ENCODE results near the gene R3HDM4.
"Not testable (repeated sequence)": the region's sequence is repeated elsewhere in the genome, so short reads cannot be mapped to it uniquely, and the experiment has no call there.

The R3HDM4 gene

DNA sequence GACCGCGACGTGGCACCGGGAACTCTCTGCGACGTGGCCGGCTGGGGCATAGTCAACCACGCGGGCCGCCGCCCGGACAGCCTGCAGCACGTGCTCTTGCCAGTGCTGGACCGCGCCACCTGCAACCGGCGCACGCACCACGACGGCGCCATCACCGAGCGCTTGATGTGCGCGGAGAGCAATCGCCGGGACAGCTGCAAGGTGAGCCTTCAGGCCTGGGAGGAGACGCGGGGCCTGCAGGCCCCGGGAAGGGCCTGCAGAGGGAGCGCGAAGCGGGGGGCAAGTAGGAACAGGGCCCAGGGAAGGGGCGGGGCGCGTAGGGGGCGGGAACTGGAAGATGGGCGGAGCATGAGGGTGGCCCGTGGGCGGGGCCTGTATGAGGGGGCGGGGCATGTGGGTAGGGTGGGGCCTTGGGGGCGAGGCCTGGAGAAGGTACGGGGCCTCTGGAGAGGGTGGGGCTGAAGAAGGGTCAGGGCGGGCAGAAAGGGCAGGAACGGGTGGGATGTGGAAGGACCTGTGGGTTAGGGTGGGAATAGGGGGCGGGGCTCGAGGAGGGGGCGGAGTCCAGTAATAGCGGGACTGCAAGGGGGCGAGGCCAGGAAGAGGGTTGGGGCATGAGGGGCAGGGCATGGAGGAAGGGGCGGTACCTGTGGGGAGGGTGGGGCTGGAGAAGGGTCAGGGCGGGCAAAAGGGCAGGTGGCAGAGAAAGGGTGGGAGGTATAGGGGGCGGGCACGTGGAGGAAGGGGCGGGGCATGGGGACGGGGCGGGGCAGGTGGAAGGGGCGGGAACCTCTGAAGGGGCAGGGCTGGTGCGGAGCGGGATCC, 51.1 kb downstream of the R3HDM4 start:
- FAIRE-seq (no peak), DNase-seq (ENCODE audit: low spot score) (peak; percentile 39)

DNA sequence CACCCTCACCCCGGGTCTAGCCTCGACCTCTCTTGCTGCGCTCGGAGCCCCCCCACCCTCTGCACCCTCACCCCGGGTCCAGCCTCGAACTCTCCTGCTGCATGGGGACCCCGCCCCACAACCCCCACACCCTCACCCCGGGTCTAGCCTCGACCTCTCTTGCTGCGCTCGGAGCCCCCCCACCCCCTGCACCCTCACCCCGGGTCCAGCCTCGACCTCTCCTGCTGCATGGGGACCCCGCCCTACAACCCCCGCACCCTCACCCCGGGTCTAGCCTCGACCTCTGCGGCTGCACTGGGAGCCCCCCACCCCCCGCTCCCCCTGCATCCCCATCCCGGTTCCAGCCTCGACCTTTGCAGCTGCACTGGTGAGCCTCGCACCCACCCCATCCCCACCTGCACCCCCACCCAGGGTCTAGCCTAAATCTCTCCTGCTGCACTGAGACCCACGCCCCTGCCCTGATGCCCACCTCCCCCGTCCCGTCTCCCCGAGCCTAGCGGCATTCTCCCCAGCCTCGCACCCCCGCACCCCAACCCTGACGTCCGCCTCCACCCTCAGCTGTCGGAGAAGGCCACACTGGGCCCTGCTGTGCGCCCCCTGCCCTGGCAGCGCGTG, 51.8 kb downstream of the R3HDM4 start:
- no peak for FAIRE-seq
- no peak for DNase-seq (ENCODE audit: low spot score)

DNA sequence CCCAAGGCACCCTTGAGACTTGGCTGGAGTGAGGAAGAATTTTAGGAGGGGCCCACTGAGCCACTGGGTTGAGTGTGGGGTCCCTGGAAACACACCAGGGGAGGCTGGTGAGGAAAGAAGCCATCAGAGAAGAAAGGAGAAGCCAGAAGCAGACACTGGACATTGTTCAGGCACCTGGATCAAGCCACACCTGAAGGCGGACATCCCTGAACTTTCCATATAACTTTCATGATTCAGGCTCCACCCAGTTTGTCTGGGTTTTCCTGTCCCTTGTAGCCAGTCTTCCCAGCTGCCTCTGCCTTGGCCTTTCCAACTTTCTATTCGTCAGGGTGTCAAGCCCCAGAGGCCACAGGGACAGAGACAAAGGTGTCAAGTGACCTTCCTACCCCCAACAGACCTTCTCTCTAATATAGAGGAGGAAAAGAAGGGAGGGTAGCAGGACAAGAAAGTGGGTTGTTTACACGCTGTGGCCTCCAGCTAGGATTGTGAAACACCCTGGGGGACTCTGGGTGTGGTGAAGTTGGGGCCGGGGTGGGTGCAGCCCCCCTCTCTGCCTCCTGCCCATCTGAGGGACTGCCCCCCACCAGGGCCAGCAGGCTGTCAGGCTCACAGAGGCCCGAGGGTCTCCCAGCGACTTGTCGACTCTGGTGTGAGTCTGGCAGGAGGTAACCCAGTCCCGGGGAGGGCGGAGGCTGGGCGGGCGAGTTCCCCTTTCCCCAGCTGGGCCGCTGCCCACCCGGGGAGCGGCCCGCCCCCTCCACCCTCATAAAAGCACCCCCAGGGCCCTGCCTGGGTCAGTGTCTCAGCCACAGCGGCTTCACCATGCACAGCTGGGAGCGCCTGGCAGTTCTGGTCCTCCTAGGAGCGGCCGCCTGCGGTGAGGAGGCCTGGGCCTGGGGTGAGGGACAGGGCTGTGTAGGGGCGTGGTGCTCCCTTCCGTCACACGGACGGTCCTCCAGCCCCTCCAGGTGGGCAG, 53.9 kb downstream of the R3HDM4 start, which contains the start of gene CFD:
Gene CFD (plus strand): TSS at position 797 of the 976 bp plus-strand sequence. CDS start 26 bp downstream, at position 823.
- DNase-seq (ENCODE audit: low spot score), result no peak
- no peak for FAIRE-seq

DNA sequence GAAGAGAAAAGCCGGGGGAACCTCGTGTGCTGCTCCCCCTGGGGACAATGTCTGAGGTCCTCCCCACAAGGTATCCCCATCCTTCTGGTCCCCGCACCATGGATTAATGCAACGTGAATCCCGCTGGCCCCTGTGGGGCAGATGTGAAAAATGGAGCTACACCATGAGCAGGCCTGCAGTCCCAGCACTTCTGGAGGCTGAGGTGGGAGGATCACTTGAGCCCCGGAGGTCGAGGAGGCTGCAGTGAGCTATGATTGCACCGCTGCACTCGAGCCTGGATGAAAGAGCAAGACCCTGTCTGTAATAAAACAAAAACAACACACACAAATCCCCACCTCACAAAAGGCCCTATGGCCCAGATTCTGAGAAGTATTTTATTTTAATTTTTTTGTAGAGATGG, 54.7 kb downstream of the R3HDM4 start:
- no peak for FAIRE-seq
- DNase-seq (ENCODE audit: low spot score), result no peak

- DNase-seq (ENCODE audit: low spot score) (no peak), FAIRE-seq (no peak)
Measured at GRCh38 chr19:855566-856120, 57.4 kb downstream of the R3HDM4 start.

DNA sequence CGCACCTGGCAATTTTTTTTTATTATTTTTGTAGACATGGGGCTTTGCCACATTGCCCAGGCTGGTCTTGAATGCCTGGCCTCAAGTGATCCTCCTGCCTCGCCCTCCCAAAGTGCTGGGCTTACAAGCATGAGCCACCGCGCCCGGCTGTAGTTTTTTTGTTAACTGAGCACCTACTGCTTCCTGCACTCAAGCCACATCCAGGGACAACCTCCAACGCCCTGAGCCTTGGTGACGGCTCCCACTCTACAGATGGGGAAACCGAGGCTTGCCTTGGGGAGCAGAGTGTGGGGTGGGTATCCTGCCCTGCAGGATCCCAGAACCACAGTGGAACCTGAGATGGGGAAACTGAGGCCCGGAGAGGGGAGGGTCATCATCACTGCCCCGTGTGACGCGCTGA, 57.9 kb downstream of the R3HDM4 start:
- DNase-seq (ENCODE audit: low spot score) (no peak), FAIRE-seq (no peak)

GRCh38 chr19:854549-854948, 58.5 kb downstream of the R3HDM4 start:
- no peak for DNase-seq (ENCODE audit: low spot score)
- FAIRE-seq, result no peak

GRCh38 chr19:853614-854220, 59.3 kb downstream of the R3HDM4 start:
- FAIRE-seq; DNase-seq (ENCODE audit: low spot score): not testable (repeated sequence)

DNA sequence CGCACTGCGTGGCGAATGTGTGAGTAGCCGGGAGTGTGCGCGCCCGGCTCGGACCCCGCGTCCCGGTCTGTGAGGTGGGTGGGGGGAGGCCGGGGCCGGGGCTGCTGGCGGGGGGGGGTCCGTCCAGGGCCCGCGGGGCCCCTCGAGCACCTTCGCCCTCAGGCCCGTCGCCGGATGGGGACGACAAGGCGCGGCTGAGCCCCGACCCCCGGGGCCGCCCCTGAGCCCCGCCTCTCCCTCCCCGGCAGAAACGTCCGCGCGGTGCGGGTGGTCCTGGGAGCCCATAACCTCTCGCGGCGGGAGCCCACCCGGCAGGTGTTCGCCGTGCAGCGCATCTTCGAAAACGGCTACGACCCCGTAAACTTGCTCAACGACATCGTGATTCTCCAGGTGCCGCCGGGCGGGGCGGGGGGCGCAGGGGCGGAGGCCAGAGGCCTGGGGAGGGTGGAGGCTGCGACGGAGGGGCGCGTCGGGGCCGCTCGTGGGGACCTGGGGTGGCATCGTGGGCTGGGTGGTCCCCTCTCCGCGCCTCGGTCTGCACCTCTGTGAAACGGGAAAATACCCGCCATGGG, 59.9 kb downstream of the R3HDM4 start:
- no peak for DNase-seq (ENCODE audit: low spot score)
- no peak for FAIRE-seq

GRCh38 chr19:852136-853013, 60.6 kb downstream of the R3HDM4 start, which contains the start of gene ELANE:
Gene ELANE, plus strand, starts transcription at chr19:852303. Its CDS starts 26 bp downstream, at chr19:852329.
- FAIRE-seq (no peak), DNase-seq (ENCODE audit: low spot score) (no peak)

DNA sequence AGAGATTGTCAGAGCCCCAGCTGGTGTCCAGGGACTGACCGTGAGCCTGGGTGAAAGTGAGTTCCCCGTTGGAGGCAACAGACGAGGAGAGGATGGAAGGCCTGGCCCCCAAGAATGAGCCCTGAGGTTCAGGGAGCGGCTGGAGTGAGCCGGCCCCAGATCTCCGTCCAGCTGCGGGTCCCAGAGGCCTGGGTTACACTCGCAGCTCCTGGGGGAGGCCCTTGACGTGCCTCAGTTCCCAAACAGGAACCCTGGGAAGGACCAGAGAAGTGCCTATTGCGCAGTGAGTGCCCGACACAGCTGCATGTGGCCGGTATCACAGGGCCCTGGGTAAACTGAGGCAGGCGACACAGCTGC, 62.1 kb downstream of the R3HDM4 start:
- DNase-seq (ENCODE audit: low spot score), result no peak
- no peak for FAIRE-seq

GRCh38 chr19:850221-850978, 62.6 kb downstream of the R3HDM4 start:
- DNase-seq (ENCODE audit: low spot score) (peak; percentile 50), FAIRE-seq (no peak)

DNA sequence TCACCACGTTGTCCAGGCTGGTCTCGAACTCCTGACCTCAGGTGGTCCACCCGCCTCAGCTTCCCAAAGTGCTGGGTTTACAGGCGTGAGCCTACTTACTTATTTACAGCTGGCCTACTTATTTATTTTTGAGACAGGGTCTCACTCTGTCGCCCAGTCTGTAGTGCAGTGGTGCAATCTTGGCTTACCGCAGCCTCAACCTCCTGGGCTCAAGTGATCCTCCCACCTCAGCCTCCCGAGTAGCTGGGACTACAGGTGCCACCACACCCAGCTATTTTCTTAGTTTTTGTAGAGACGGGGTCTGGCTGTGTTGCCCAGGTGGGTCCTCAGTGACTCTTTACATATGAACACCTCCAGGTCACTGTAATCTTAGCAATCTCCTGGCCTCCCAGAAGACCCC, 63.8 kb downstream of the R3HDM4 start:
- DNase-seq (ENCODE audit: low spot score); FAIRE-seq: not testable (repeated sequence)

- FAIRE-seq, result no peak
- DNase-seq (ENCODE audit: low spot score), result no peak
Measured at GRCh38 chr19:848386-848921, 64.6 kb downstream of the R3HDM4 start.
